GM06990 (cell line): ENCODE data around the gene TCF3.

Experiments used
- DNase-seq: peaks from one replicate; pipeline ENCODE4 v3.0.0-alpha.2; 2011; ENCODE audit not compliant: insufficient read length; ENCODE audit errors: extremely low read depth
- H3K27me3 ChIP-seq: replicated peaks from 2 replicates; pipeline ENCODE4 v1.6.0; 2011; ENCODE audit warnings: low read length; ENCODE audit not compliant: control insufficient read depth, insufficient read depth
- H3K36me3 ChIP-seq: 2 replicates; pipeline ENCODE4 v1.5.1; 2011; ENCODE audit warnings: low read length; ENCODE audit not compliant: control insufficient read depth, insufficient read depth
- H3K4me3 ChIP-seq: replicated peaks from 2 replicates; pipeline ENCODE4 v1.5.1; 2011; ENCODE audit warnings: low read depth, mild to moderate bottlenecking, control low read depth, low read length
- CTCF ChIP-seq: IDR thresholded peaks from 2 replicates; pipeline ENCODE4 v1.5.1; 2011; ENCODE audit warnings: low read length, control low read depth, mild to moderate bottlenecking, inconsistent platforms; ENCODE audit not compliant: insufficient read depth, poor library complexity, severe bottlenecking

TCF3 gene

GRCh38 chr19:1649706-1650649 is 2.4 kb downstream of the TCF3 start:
- H3K27me3 ChIP-seq = no peaks in the 10 kb centered on the region
- TF ChIP-seq CTCF = no peak
- no peak for DNase-seq
- H3K36me3 ChIP-seq = peaks cover 19% of the 10 kb centered on the region
- peak overlapping the region; percentile 70 for H3K4me3 ChIP-seq

- TF ChIP-seq CTCF = peak; percentile 24
- H3K27me3 ChIP-seq = no peaks in the 10 kb centered on the region
- H3K4me3 ChIP-seq = peak overlapping the region; percentile 70
- H3K36me3 ChIP-seq = peaks cover 25% of the 10 kb centered on the region
- no peak for DNase-seq
Measured at GRCh38 chr19:1648920-1649541, 3.4 kb downstream of the TCF3 start.

GRCh38 chr19:1648459-1648849 is 4.0 kb downstream of the TCF3 start:
- DNase-seq = peak; percentile 83
- TF ChIP-seq CTCF = no peak
- H3K4me3 ChIP-seq = peak overlapping the region; percentile 70
- H3K27me3 ChIP-seq = no peaks in the 10 kb centered on the region
- H3K36me3 ChIP-seq = peaks cover 28% of the 10 kb centered on the region

- DNase-seq = no peak
- H3K27me3 ChIP-seq = no peaks in the 10 kb centered on the region
- no peak for TF ChIP-seq CTCF
- peaks cover 33% of the 10 kb centered on the region for H3K36me3 ChIP-seq
- peak overlapping the region; percentile 46 for H3K4me3 ChIP-seq
Measured at GRCh38 chr19:1647501-1648458, 4.6 kb downstream of the TCF3 start.

- peak overlapping the region; percentile 46 for H3K4me3 ChIP-seq
- TF ChIP-seq CTCF = no peak
- H3K27me3 ChIP-seq = no peaks in the 10 kb centered on the region
- H3K36me3 ChIP-seq = peaks cover 42% of the 10 kb centered on the region
- DNase-seq = no peak
Measured at GRCh38 chr19:1646659-1647453, 5.6 kb downstream of the TCF3 start.
